Caco-2 (cell line): ENCODE data around the gene UBASH3B. TPM values are rescaled to one million over a fixed set of nuclear protein-coding genes. Genes with fewer than 3 reads are reported as not detected.

ENCODE experiments used
- BruUV-seq: library from RNA; stranded (reverse); fragments of 400-500 nt; replicated peaks from 2 replicates; lab custom pipeline; 2021; lab: Mats Ljungman, UMichigan
- CTCF ChIA-PET: fragments of 300-600 bp; sonication (Branson Sonifier 250); formaldehyde crosslinking; loops from one replicate; lab custom pipeline; 2022; ENCODE audit warnings: antibody characterized with exemption; lab: Charles Lee
- POLR2A ChIA-PET: fragments of 300-600 bp; sonication (Branson Sonifier 250); formaldehyde crosslinking; loops from one replicate; lab custom pipeline; 2022; ENCODE audit warnings: antibody characterized with exemption; lab: Charles Lee
- DNase-seq, 2 experiments: peaks; one replicate each; pipeline versions ENCODE4 v3.0.0 to v3.0.0-alpha.2; 2020 to 2022
- H3K27me3 ChIP-seq: replicated peaks from 2 replicates; pipeline ENCODE4 v1.6.0; 2011; ENCODE audit warnings: low read length; ENCODE audit not compliant: control insufficient read depth, insufficient read depth
- H3K36me3 ChIP-seq: 2 replicates; pipeline ENCODE4 v1.5.1; 2011; ENCODE audit warnings: low read length; ENCODE audit not compliant: control insufficient read depth, insufficient read depth
- H3K4me1 ChIP-seq: fragments of 250-450 bp; sonication (Bioruptor Pico); 2 replicates; pipeline ENCODE4 v1.5.1; 2020; ENCODE audit warnings: mild to moderate bottlenecking
- H3K4me3 ChIP-seq: 2 replicates; pipeline ENCODE4 v1.5.1; 2011; ENCODE audit warnings: low read depth, mild to moderate bottlenecking, control low read depth, low read length
- H3K9me3 ChIP-seq: fragments of 250-450 bp; sonication (Bioruptor Pico); 2 replicates; pipeline ENCODE4 v1.5.1; 2020; ENCODE audit warnings: mild to moderate bottlenecking, moderate library complexity
- H3K27ac Mint-ChIP-seq: one replicate; pipeline ENCODE4 v1.8.0; 2022; ENCODE audit warnings: mixed read lengths; ENCODE audit not compliant: unreplicated experiment
- H3K27me3 Mint-ChIP-seq: one replicate; pipeline ENCODE4 v1.8.0; 2022; ENCODE audit warnings: mixed read lengths; ENCODE audit not compliant: insufficient read depth, unreplicated experiment
- H3K36me3 Mint-ChIP-seq: one replicate; pipeline ENCODE4 v1.8.0; 2022; ENCODE audit warnings: mild to moderate bottlenecking, mixed read lengths; ENCODE audit not compliant: insufficient read depth, unreplicated experiment
- H3K4me1 Mint-ChIP-seq: one replicate; pipeline ENCODE4 v1.8.0; 2022; ENCODE audit warnings: low read depth, mixed read lengths; ENCODE audit not compliant: unreplicated experiment
- H3K4me3 Mint-ChIP-seq: one replicate; pipeline ENCODE4 v1.8.0; 2022; ENCODE audit warnings: mild to moderate bottlenecking, moderate library complexity, mixed read lengths; ENCODE audit not compliant: unreplicated experiment
- H3K9me3 Mint-ChIP-seq: one replicate; pipeline ENCODE4 v1.8.0; 2022; ENCODE audit warnings: mixed read lengths; ENCODE audit not compliant: unreplicated experiment
- CTCF ChIP-seq, 2 experiments: fragments of 200-600 bp in 1 of 2; IDR thresholded peaks; 1 replicate in 1 of 2; 2 replicates in 1 of 2; pipeline versions ENCODE4 v1.5.1 to v1.8.0; 2011 to 2022; ENCODE audit warnings: antibody characterized with exemption in 1 of 2, control low read depth in 1 of 2, inconsistent platforms in 1 of 2, low read depth in 1 of 2, low read length in 1 of 2, mild to moderate bottlenecking in 1 of 2, moderate library complexity in 1 of 2; ENCODE audit not compliant: insufficient read depth in 1 of 2, severe bottlenecking in 1 of 2, unreplicated experiment in 1 of 2
- intact Hi-C: fragments of 100-400 bp; cut with micrococcal nuclease; formaldehyde crosslinking; loops from one replicate; pipeline ENCODE4 v1.10.0; 2022; ENCODE audit not compliant: unreplicated experiment
- total RNA-seq: library from RNA; stranded (reverse); gene quantifications from 2 replicates; pipeline ENCODE4 v1.2.3, GENCODE V29; 2022

UBASH3B gene
- total RNA-seq, 1 experiment from 2014 or later = 21.5 TPM

DNA sequence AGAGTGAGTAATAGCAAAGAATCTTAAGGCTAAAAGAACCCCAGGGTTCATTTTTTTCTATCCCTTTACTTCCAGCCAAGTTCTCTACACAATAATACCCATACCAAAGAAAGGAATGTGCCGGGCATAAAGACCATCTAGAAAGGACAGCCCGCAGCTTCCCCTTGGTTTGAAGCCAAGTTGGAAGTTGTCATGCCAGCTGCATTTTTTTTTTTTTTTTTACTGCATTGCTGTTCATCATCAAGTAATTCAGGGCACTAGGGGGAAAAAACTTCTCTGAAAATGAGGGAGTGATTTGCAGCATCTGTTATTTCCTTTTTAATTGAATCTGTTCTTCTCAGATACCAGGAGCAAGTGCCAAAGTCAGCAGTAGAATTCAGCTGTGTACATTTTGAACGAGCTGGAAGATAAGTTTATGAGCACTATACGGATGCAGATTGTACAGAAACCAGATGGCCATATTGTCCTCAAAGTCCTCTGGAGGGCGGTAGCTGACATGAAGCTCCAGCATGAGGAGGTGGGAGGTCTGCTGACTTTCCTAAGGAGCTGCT, 56.4 kb downstream of the UBASH3B start:
- H3K9me3 Mint-ChIP-seq = no peaks in the 10 kb centered on the region
- intact Hi-C loops = no loop called here
- POLR2A ChIA-PET = no interaction called here
- no peak overlapping the region for H3K27ac Mint-ChIP-seq
- H3K9me3 ChIP-seq = no peaks in the 10 kb centered on the region
- peaks cover 21% of the 10 kb centered on the region for H3K4me1 ChIP-seq
- DNase-seq = no peak
- BruUV-seq = no TSS peak
- no peak overlapping the region for H3K4me3 Mint-ChIP-seq
- no peaks in the 10 kb centered on the region for H3K27me3 Mint-ChIP-seq
- H3K36me3 Mint-ChIP-seq = peaks cover 5% of the 10 kb centered on the region
- CTCF ChIA-PET = interaction anchor here (0.6 to 1.3 kb wide), 3 partner anchors 33 to 56 kb away, joined by 3 to 6 read pairs (median 3); partner anchors contain the start of gene UBASH3B
- H3K4me1 Mint-ChIP-seq = peaks cover 26% of the 10 kb centered on the region
- no peak overlapping the region for H3K4me3 ChIP-seq
- no peak for TF ChIP-seq CTCF (IDR thresholded peaks at IDR 0.05; ENCODE audit: insufficient read depth in 1 of 2, low read depth in 1 of 2, low read length in 1 of 2, severe bottlenecking in 1 of 2, unreplicated experiment in 1 of 2)
- no peaks in the 10 kb centered on the region for H3K36me3 ChIP-seq
- no peaks in the 10 kb centered on the region for H3K27me3 ChIP-seq

GRCh38 chr11:122714004-122714403, 58.5 kb downstream of the UBASH3B start:
- ChIA-PET POLR2A (no interaction called here), CTCF (no interaction called here)
- no peak overlapping the region for H3K4me3 ChIP-seq
- Mint-ChIP-seq H3K27ac (no peak overlapping the region), H3K27me3 (no peaks in the 10 kb centered on the region), H3K36me3 (no peaks in the 10 kb centered on the region), H3K4me3 (no peak overlapping the region), H3K4me1 (peaks cover 14% of the 10 kb centered on the region), H3K9me3 (no peaks in the 10 kb centered on the region)
- no peaks in the 10 kb centered on the region for H3K27me3 ChIP-seq
- BruUV-seq = no TSS peak
- no peaks in the 10 kb centered on the region for H3K36me3 ChIP-seq
- no peak for TF ChIP-seq CTCF (IDR thresholded peaks at IDR 0.05; ENCODE audit: insufficient read depth in 1 of 2, low read depth in 1 of 2, low read length in 1 of 2, severe bottlenecking in 1 of 2, unreplicated experiment in 1 of 2)
- no peak for DNase-seq
- H3K4me1 ChIP-seq = peaks cover 9% of the 10 kb centered on the region
- intact Hi-C loops = no loop called here
- H3K9me3 ChIP-seq = no peaks in the 10 kb centered on the region

- no peak overlapping the region for H3K27ac Mint-ChIP-seq
- H3K36me3 ChIP-seq = no peaks in the 10 kb centered on the region
- ChIA-PET CTCF (no interaction called here), POLR2A (no interaction called here)
- no peak overlapping the region for H3K4me3 Mint-ChIP-seq
- peaks cover 4% of the 10 kb centered on the region for H3K4me1 ChIP-seq
- H3K27me3 Mint-ChIP-seq = no peaks in the 10 kb centered on the region
- TF ChIP-seq CTCF (IDR thresholded peaks at IDR 0.05; ENCODE audit: insufficient read depth in 1 of 2, low read depth in 1 of 2, low read length in 1 of 2, severe bottlenecking in 1 of 2, unreplicated experiment in 1 of 2) = no peak
- BruUV-seq = no TSS peak
- DNase-seq = no peak
- intact Hi-C loops = no loop called here
- no peak overlapping the region for H3K4me3 ChIP-seq
- H3K9me3 Mint-ChIP-seq = no peaks in the 10 kb centered on the region
- H3K27me3 ChIP-seq = no peaks in the 10 kb centered on the region
- no peaks in the 10 kb centered on the region for H3K36me3 Mint-ChIP-seq
- no peaks in the 10 kb centered on the region for H3K9me3 ChIP-seq
- peaks cover 9% of the 10 kb centered on the region for H3K4me1 Mint-ChIP-seq
Observed at GRCh38 chr11:122714484-122714883, 59.0 kb downstream of the UBASH3B start.
